ENCODE measurements around the gene CACNG3.
"Not testable (repeated sequence)": the region's sequence is repeated elsewhere in the genome, so short reads cannot be mapped to it uniquely, and the experiment has no call there.

The CACNG3 gene

GRCh38 chr16:24332582-24333090 lies 76.5 kb downstream of the CACNG3 start:
- Histone ChIP-seq H3K36me3 (replicated peaks) (no peaks in the 10 kb centered on the region), H3K4me3 (ENCODE audit: low read depth, low read length) (no peak overlapping the region), H3K27me3 (replicated peaks) (no peaks in the 10 kb centered on the region), H3K27ac (no peak overlapping the region)
- DNase-seq, result no peak
- TF ChIP-seq CTCF (IDR thresholded peaks at IDR 0.05; ENCODE audit: low read depth, low read length, missing control alignments), result no peak
- in situ Hi-C loops (cut with HindIII; ENCODE audit: low pct_ligation_motif_present, low sequenced_read_pairs), result no loop called here

GRCh38 chr16:24336491-24336890 lies 80.4 kb downstream of the CACNG3 start:
- TF ChIP-seq CTCF (IDR thresholded peaks at IDR 0.05; ENCODE audit: low read depth, low read length, missing control alignments), result no peak
- H3K27me3 ChIP-seq (replicated peaks), result no peaks in the 10 kb centered on the region
- in situ Hi-C loops (cut with HindIII; ENCODE audit: low pct_ligation_motif_present, low sequenced_read_pairs), result no loop called here
- no peak overlapping the region for H3K4me3 ChIP-seq (ENCODE audit: low read depth, low read length)
- no peak for DNase-seq
- no peak overlapping the region for H3K27ac ChIP-seq
- H3K36me3 ChIP-seq (replicated peaks), result no peaks in the 10 kb centered on the region

GRCh38 chr16:24337013-24337412 lies 80.9 kb downstream of the CACNG3 start:
- no peak overlapping the region for H3K27ac ChIP-seq
- DNase-seq, result no peak
- no peak overlapping the region for H3K4me3 ChIP-seq (ENCODE audit: low read depth, low read length)
- in situ Hi-C loops (cut with HindIII; ENCODE audit: low pct_ligation_motif_present, low sequenced_read_pairs), result no loop called here
- H3K27me3 ChIP-seq (replicated peaks), result no peaks in the 10 kb centered on the region
- TF ChIP-seq CTCF (IDR thresholded peaks at IDR 0.05; ENCODE audit: low read depth, low read length, missing control alignments), result no peak
- H3K36me3 ChIP-seq (replicated peaks), result no peaks in the 10 kb centered on the region

- H3K27me3 ChIP-seq (replicated peaks); H3K27ac ChIP-seq; H3K4me3 ChIP-seq (ENCODE audit: low read depth, low read length); H3K36me3 ChIP-seq (replicated peaks); in situ Hi-C loops (cut with HindIII; ENCODE audit: low pct_ligation_motif_present, low sequenced_read_pairs); DNase-seq: not testable (repeated sequence)
Observed at GRCh38 chr16:24343829-24344228, 87.7 kb downstream of the CACNG3 start.

GRCh38 chr16:24344784-24345183 lies 88.6 kb downstream of the CACNG3 start:
- Histone ChIP-seq H3K36me3 (replicated peaks) (no peaks in the 10 kb centered on the region), H3K27ac (no peak overlapping the region), H3K27me3 (replicated peaks) (no peaks in the 10 kb centered on the region), H3K4me3 (ENCODE audit: low read depth, low read length) (no peak overlapping the region)
- in situ Hi-C loops (cut with HindIII; ENCODE audit: low pct_ligation_motif_present, low sequenced_read_pairs), result no loop called here
- no peak for TF ChIP-seq CTCF (IDR thresholded peaks at IDR 0.05; ENCODE audit: low read depth, low read length, missing control alignments)
- DNase-seq, result no peak

- Histone ChIP-seq H3K27ac (no peak overlapping the region), H3K4me3 (ENCODE audit: low read depth, low read length) (no peak overlapping the region), H3K27me3 (replicated peaks) (no peaks in the 10 kb centered on the region), H3K36me3 (replicated peaks) (no peaks in the 10 kb centered on the region)
- TF ChIP-seq CTCF (IDR thresholded peaks at IDR 0.05; ENCODE audit: low read depth, low read length, missing control alignments), result no peak
- in situ Hi-C loops (cut with HindIII; ENCODE audit: low pct_ligation_motif_present, low sequenced_read_pairs), result no loop called here
- no peak for DNase-seq
Observed at GRCh38 chr16:24345704-24346103, 89.6 kb downstream of the CACNG3 start.
